ENCODE data around the gene ATP2C2.

The ATP2C2 gene

DNA sequence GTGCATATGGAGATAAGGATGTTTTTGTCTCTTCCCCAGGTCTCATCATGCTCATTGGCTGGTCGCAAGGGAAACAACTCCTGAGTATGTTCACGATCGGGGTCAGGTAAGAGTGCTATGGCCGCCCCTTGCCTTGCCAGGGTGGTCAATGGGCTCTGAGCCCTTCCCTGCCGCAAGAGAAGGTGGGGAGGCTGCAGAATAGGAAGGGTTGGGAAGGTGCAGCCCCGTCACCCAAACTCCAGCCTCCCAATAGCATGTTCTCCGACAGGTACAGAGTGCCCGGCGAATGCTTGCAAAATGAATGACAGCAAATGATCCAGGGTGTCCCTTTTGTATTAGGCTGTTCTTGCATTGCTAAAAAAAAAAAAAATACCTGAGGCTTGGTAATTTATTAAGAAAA lies 57.4 kb downstream of the ATP2C2 start:
- DNase-seq (ENCODE audit: low read depth in 1 of 2, low spot score in 1 of 2): no peak
- TF ChIP-seq POLR2AphosphoS5 (IDR thresholded peaks at IDR 0.05; ENCODE audit: low read depth) (no peak), GABPA (IDR thresholded peaks at IDR 0.05; ENCODE audit: low read depth) (no peak), SPI1 (IDR thresholded peaks at IDR 0.05; ENCODE audit: borderline replicate concordance, low read depth) (no peak), CTCF (IDR thresholded peaks at IDR 0.05; ENCODE audit: insufficient read depth, low read length) (no peak), REST (IDR thresholded peaks at IDR 0.05; ENCODE audit: insufficient replicate concordance, low read depth) (no peak)
- H3K4me3 ChIP-seq (replicated peaks; ENCODE audit: insufficient read depth, low read length): no peak overlapping the region
- peaks cover 3% of the 10 kb centered on the region for H3K27me3 ChIP-seq (ENCODE audit: insufficient read depth, poor library complexity, severe bottlenecking)
- H3K27ac ChIP-seq (replicated peaks): no peak overlapping the region

DNA sequence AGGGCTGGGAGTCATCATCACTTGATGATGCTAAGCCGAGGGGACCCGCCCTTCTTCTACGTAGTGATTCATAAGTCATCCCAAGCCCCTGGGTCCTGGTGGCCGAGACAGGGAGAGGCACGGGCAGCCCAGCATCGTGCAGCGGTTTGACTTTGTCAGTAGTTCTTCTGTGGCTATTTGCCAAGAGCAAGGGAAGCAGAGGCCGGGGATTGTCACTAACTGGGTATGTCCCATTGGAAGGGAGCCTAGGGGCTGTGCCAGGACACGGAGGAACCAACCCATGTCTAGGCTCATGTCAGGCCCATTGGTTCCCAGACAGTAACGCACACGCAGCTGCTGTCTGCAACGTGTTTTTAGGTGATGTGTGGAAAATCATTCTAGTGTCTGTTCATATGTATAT lies 58.5 kb downstream of the ATP2C2 start:
- TF ChIP-seq GABPA (IDR thresholded peaks at IDR 0.05; ENCODE audit: low read depth): no peak
- no peak for TF ChIP-seq CTCF (IDR thresholded peaks at IDR 0.05; ENCODE audit: insufficient read depth, low read length)
- no peak for TF ChIP-seq SPI1 (IDR thresholded peaks at IDR 0.05; ENCODE audit: borderline replicate concordance, low read depth)
- DNase-seq (ENCODE audit: low read depth in 1 of 2, low spot score in 1 of 2): no peak
- Histone ChIP-seq H3K27ac (replicated peaks) (no peak overlapping the region), H3K4me3 (replicated peaks; ENCODE audit: insufficient read depth, low read length) (no peak overlapping the region), H3K27me3 (ENCODE audit: insufficient read depth, poor library complexity, severe bottlenecking) (peaks cover 3% of the 10 kb centered on the region)

GRCh38 chr16:84427553-84427952 lies 59.2 kb downstream of the ATP2C2 start:
- no peak for DNase-seq (ENCODE audit: low read depth in 1 of 2, low spot score in 1 of 2)
- no peak for TF ChIP-seq CTCF (IDR thresholded peaks at IDR 0.05; ENCODE audit: insufficient read depth, low read length)
- no peak for TF ChIP-seq REST (IDR thresholded peaks at IDR 0.05; ENCODE audit: insufficient replicate concordance, low read depth)
- TF ChIP-seq GABPA (IDR thresholded peaks at IDR 0.05; ENCODE audit: low read depth): no peak
- Histone ChIP-seq H3K27ac (replicated peaks) (no peak overlapping the region), H3K27me3 (ENCODE audit: insufficient read depth, poor library complexity, severe bottlenecking) (peaks cover 3% of the 10 kb centered on the region), H3K4me3 (replicated peaks; ENCODE audit: insufficient read depth, low read length) (no peak overlapping the region)

DNA sequence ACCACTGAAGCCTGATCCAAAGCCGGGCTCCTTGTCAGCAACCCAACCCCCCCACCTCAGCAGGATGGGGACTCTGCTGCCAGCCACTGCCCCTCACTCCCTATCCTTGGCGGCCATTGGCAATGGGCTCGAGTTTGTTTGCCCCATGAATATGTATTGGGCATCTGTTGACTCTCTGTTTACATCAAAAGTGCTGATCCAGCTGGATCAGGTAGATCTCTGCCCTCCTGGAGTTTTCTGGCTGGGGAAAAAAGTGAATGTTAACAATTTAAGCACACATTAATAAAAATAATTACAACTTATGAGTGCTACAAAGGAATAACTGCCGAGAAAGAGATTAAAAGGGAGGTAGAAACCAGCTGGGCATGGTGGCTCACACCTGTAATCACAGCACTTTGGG lies 62.5 kb downstream of the ATP2C2 start:
- H3K27ac ChIP-seq (replicated peaks): no peak overlapping the region
- no peak for DNase-seq (ENCODE audit: low read depth in 1 of 2, low spot score in 1 of 2)
- TF ChIP-seq SPI1 (IDR thresholded peaks at IDR 0.05; ENCODE audit: borderline replicate concordance, low read depth) (no peak), GABPA (IDR thresholded peaks at IDR 0.05; ENCODE audit: low read depth) (no peak), POLR2AphosphoS5 (IDR thresholded peaks at IDR 0.05; ENCODE audit: low read depth) (no peak), REST (IDR thresholded peaks at IDR 0.05; ENCODE audit: insufficient replicate concordance, low read depth) (no peak), CTCF (IDR thresholded peaks at IDR 0.05; ENCODE audit: insufficient read depth, low read length) (no peak)
- no peak overlapping the region for H3K4me3 ChIP-seq (replicated peaks; ENCODE audit: insufficient read depth, low read length)
- H3K27me3 ChIP-seq (ENCODE audit: insufficient read depth, poor library complexity, severe bottlenecking): peaks cover 3% of the 10 kb centered on the region

Measured in HL-60 (cell line).